HCT116 (cell line): Measurements from ENCODE around the gene IRF9. TPM values are rescaled to one million over a fixed set of nuclear protein-coding genes. Genes with fewer than 3 reads are reported as not detected.
A peak's percentile ranks its signal among the peaks of the same experiment; 100 is the strongest.

Experiments used
- ATAC-seq: fragments of 200-7000 bp; cut with Tn5 transposase; 2 replicates; pipeline ENCODE4 v1.9.1; 2020; ENCODE audit warnings: mild to moderate bottlenecking, moderate library complexity
- BruUV-seq: library from RNA; stranded (reverse); fragments of 400-500 nt; replicated peaks from 2 replicates; lab custom pipeline; 2021; lab: Mats Ljungman, UMichigan
- CTCF ChIA-PET: fragments of 300-600 bp; sonication (Branson Sonifier 250); formaldehyde crosslinking; loops from one replicate; lab custom pipeline; 2021; ENCODE audit warnings: antibody characterized with exemption; lab: Charles Lee
- POLR2A ChIA-PET: fragments of 300-600, 350-600 bp; sonication (Branson Sonifier 250); formaldehyde crosslinking; loops from one replicate; lab custom pipeline; 2021; ENCODE audit warnings: antibody characterized with exemption; lab: Charles Lee
- RAD21 ChIA-PET, 2 experiments: fragments of 300-600 bp; sonication (Branson Sonifier 250); formaldehyde crosslinking; loops; one replicate each; lab custom pipeline; 2023; ENCODE audit warnings: low total read pairs in 2 of 2; ENCODE audit not compliant: uncharacterized antibody in 2 of 2, unreplicated experiment in 2 of 2, low non-redundant PET in 1 of 2; lab: Charles Lee
- DNase-seq: peaks from one replicate; pipeline ENCODE4 v3.0.0-alpha.2; 2010; ENCODE audit warnings: low read depth, low spot score
- H2AFZ ChIP-seq: fragments of 200-600 bp; shearing (Covaris generic), sonication (generic); 2 replicates; pipeline ENCODE4 v1.6.1; 2017; ENCODE audit warnings: low read depth, mixed run types, mixed read lengths, antibody characterized with exemption, low read length; ENCODE audit not compliant: poor library complexity, severe bottlenecking
- H3K27ac ChIP-seq: 2 replicates; pipeline ENCODE4 v1.5.1; 2012; ENCODE audit warnings: low read depth, low read length
- H3K27me3 ChIP-seq: fragments of 200-600 bp; sonication (generic); 2 replicates; pipeline ENCODE4 v1.6.1; 2016; ENCODE audit warnings: mixed run types, low read length, mixed read lengths; ENCODE audit not compliant: insufficient read depth
- H3K36me3 ChIP-seq, 2 experiments: fragments of 200-500 bp in 1 of 2; fragments of 200-600 bp in 1 of 2; sonication (Bioruptor generic) in 1 of 2; sonication (generic) in 1 of 2; 2 replicates each; pipeline versions ENCODE4 v1.5.1 to v1.6.1; 2014 to 2016; ENCODE audit warnings: low read length in 2 of 2, inconsistent platforms in 1 of 2, mixed read lengths in 1 of 2, mixed run types in 1 of 2; ENCODE audit not compliant: insufficient read depth in 2 of 2, control insufficient read depth in 1 of 2
- H3K4me1 ChIP-seq, 2 experiments: fragments of 200-600 bp in 1 of 2; sonication (generic) in 1 of 2; 2 replicates each; pipeline versions ENCODE4 v1.5.1 to v1.6.1; 2012 to 2017; ENCODE audit warnings: low read length in 2 of 2, inconsistent platforms in 1 of 2, mild to moderate bottlenecking in 1 of 2, mixed read lengths in 1 of 2, mixed run types in 1 of 2, moderate library complexity in 1 of 2; ENCODE audit not compliant: insufficient read depth in 2 of 2, control insufficient read depth in 1 of 2
- H3K4me2 ChIP-seq: fragments of 200-600 bp; sonication (generic); 2 replicates; pipeline ENCODE4 v1.6.1; 2017; ENCODE audit warnings: mixed run types, low read length, mixed read lengths
- H3K4me3 ChIP-seq, 2 experiments: fragments of 200-600 bp in 1 of 2; sonication (generic) in 1 of 2; replicated peaks in 1 of 2; 2 replicates each; pipeline ENCODE4 v1.5.1; 2011 to 2016; ENCODE audit warnings: low read length in 2 of 2, control low read depth in 1 of 2, low read depth in 1 of 2, mild to moderate bottlenecking in 1 of 2, mixed read lengths in 1 of 2, mixed run types in 1 of 2
- H3K79me2 ChIP-seq: fragments of 200-600 bp; sonication (generic); 2 replicates; pipeline ENCODE4 v1.6.1; 2017; ENCODE audit warnings: mild to moderate bottlenecking, mixed run types, low read length, moderate library complexity, mixed read lengths; ENCODE audit not compliant: insufficient read depth
- H3K9ac ChIP-seq: fragments of 200-600 bp; sonication (generic); 2 replicates; pipeline ENCODE4 v1.6.1; 2016; ENCODE audit warnings: low read length, mixed read lengths
- H3K9me2 ChIP-seq: fragments of 200-600 bp; sonication (generic), shearing (Covaris generic); 2 replicates; pipeline ENCODE4 v1.6.1; 2017; ENCODE audit warnings: mixed run types, mild to moderate bottlenecking, moderate library complexity; ENCODE audit not compliant: insufficient read depth
- H3K9me3 ChIP-seq, 2 experiments: fragments of 200-500 bp in 1 of 2; fragments of 200-600 bp in 1 of 2; sonication (Bioruptor generic) in 1 of 2; sonication (generic) in 1 of 2; 2 replicates each; pipeline ENCODE4 v1.6.1; 2014 to 2017; ENCODE audit warnings: low read length in 2 of 2, mixed read lengths in 2 of 2, inconsistent platforms in 1 of 2, low read depth in 1 of 2, mild to moderate bottlenecking in 1 of 2, mixed run types in 1 of 2, moderate library complexity in 1 of 2; ENCODE audit not compliant: control insufficient read depth in 1 of 2, insufficient read depth in 1 of 2
- H4K20me1 ChIP-seq: fragments of 200-600 bp; sonication (generic), shearing (Covaris generic); 2 replicates; pipeline ENCODE4 v1.6.1; 2017; ENCODE audit warnings: mixed run types, mild to moderate bottlenecking, moderate library complexity; ENCODE audit not compliant: insufficient read depth
- CBX3 ChIP-seq: IDR thresholded peaks from 2 replicates; pipeline ENCODE4 v1.6.1; 2012; ENCODE audit warnings: low read depth
- CEBPB ChIP-seq: IDR thresholded peaks from 2 replicates; pipeline ENCODE4 v1.6.1; 2012; ENCODE audit warnings: low read depth
- ELF1 ChIP-seq: IDR thresholded peaks from 2 replicates; pipeline ENCODE4 v1.6.1; 2012; ENCODE audit warnings: low read depth, borderline replicate concordance
- EZH2phosphoT487 ChIP-seq: fragments of 200-600 bp; IDR thresholded peaks from 2 replicates; pipeline ENCODE4 v1.6.1; 2018; ENCODE audit warnings: antibody characterized with exemption, borderline replicate concordance
- JUND ChIP-seq: IDR thresholded peaks from 2 replicates; pipeline ENCODE4 v1.6.1; 2012
- RAD21 ChIP-seq: IDR thresholded peaks from 2 replicates; pipeline ENCODE4 v1.6.1; 2012; ENCODE audit warnings: low read depth, mild to moderate bottlenecking
- SIN3A ChIP-seq: IDR thresholded peaks from 2 replicates; pipeline ENCODE4 v1.6.1; 2012; ENCODE audit warnings: low read depth
- SP1 ChIP-seq: IDR thresholded peaks from 2 replicates; pipeline ENCODE4 v1.6.1; 2012; ENCODE audit warnings: low read depth
- SRF ChIP-seq: IDR thresholded peaks from 2 replicates; pipeline ENCODE4 v1.6.1; 2012; ENCODE audit warnings: low read depth
- TCF7L2 ChIP-seq: IDR thresholded peaks from 2 replicates; pipeline ENCODE4 v1.7.0; 2011; ENCODE audit warnings: borderline replicate concordance, inconsistent platforms; ENCODE audit not compliant: insufficient read depth, insufficient read length; ENCODE audit errors: extremely low read depth
- YY1 ChIP-seq: IDR thresholded peaks from 2 replicates; pipeline ENCODE4 v1.6.1; 2011; ENCODE audit warnings: low read length, low read depth, moderate library complexity, mild to moderate bottlenecking; ENCODE audit not compliant: insufficient replicate concordance; ENCODE audit errors: extremely low read depth
- ZFX ChIP-seq: fragments of 450-650 bp; IDR thresholded peaks from 2 replicates; pipeline ENCODE4 v1.6.1; 2017
- ZNF274 ChIP-seq: fragments of 200-500 bp; sonication (Bioruptor generic); IDR thresholded peaks from 2 replicates; pipeline ENCODE4 v1.6.1; 2014; ENCODE audit warnings: mild to moderate bottlenecking, low read depth, low read length, inconsistent platforms
- intact Hi-C: fragments of 100-400 bp; cut with micrococcal nuclease; formaldehyde crosslinking; loops from 2 replicates; pipeline ENCODE4 v1.10.0; 2022
- total RNA-seq: library from RNA; stranded (reverse); gene quantifications from one replicate; pipeline ENCODE4 v1.2.1, GENCODE V29; 2021; ENCODE audit not compliant: unreplicated experiment
- TF ChIP-seq, protein P1 (sequence below): IDR thresholded peaks from 2 replicates; pipeline ENCODE4 v1.6.1; 2011; ENCODE audit warnings: mild to moderate bottlenecking, low read length, moderate library complexity; ENCODE audit not compliant: insufficient replicate concordance; ENCODE audit errors: extremely low read depth
- TF ChIP-seq, protein P2 (sequence below): IDR thresholded peaks from 2 replicates; pipeline ENCODE4 v1.6.1; 2012; ENCODE audit warnings: low read depth
- TF ChIP-seq, protein P3 (sequence below): IDR thresholded peaks from 2 replicates; pipeline ENCODE4 v1.6.1; 2012
- TF ChIP-seq, protein P4 (sequence below), 3 experiments: fragments of 200-600 bp in 1 of 3; sonication (generic) in 1 of 3; IDR thresholded peaks in 2 of 3; conservative IDR thresholded peaks in 1 of 3; 2 replicates each; pipeline ENCODE4 v1.5.1; 2012 to 2017; ENCODE audit warnings: low read depth in 2 of 3, low read length in 2 of 3, antibody characterized with exemption in 1 of 3, borderline replicate concordance in 1 of 3, control low read depth in 1 of 3, mild to moderate bottlenecking in 1 of 3, mixed read lengths in 1 of 3, mixed run types in 1 of 3, moderate library complexity in 1 of 3; ENCODE audit not compliant: insufficient read depth in 1 of 3
- TF ChIP-seq, protein P5 (sequence below): IDR thresholded peaks from 2 replicates; pipeline ENCODE4 v1.6.1; 2012

IRF9 gene
- total RNA-seq, 1 experiment from 2014 or later = 21.7 TPM

DNA sequence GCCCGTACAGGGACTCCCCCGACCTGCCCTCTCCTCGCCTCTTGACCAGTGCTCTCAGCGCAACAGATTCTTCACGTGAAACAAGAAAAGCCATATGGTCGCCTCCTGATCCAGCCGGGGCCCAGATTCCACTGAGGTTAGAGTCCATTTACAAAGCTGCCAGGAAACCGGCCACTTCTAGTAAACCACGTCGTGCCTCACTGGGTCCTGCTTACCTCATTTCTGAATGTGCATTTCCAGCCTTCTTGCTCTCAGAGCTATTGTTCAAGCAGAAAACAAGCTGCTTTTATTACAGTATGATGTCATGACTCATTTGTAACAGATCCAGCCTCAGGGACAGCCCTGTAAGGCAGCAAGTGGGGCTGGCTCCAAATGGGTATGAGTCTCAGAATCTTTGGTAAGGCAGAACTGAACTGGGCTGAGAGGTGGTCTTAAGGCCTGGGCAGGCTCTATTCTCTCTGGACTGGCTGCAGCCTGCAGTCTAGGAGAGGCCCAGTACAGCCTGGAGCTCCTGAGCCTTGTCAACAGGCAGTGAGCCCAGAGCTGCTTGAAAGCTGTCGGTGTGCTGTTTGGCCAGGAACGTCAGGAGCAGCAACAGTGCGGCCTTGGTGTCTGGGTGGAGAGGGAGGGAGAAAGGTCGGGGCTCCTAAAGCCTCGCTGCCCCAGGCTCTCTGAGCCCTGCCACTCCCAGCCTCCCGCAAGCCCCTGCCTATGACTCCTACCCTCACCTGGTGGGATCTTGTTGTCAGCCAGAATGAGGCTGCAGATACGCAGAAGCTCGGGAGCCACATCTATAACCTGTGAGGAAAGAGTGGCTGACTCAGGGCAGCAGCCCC, 19.1 kb downstream of the IRF9 start:
- POLR2A ChIA-PET = interaction anchor here (1.0 to 1.4 kb wide), 2 partner anchors 19 to 34 kb away, joined by 3 to 5 read pairs; partner anchors contain the start of genes IRF9 and PSME2
- DNase-seq = no peak
- TF ChIP-seq, protein P1, sequence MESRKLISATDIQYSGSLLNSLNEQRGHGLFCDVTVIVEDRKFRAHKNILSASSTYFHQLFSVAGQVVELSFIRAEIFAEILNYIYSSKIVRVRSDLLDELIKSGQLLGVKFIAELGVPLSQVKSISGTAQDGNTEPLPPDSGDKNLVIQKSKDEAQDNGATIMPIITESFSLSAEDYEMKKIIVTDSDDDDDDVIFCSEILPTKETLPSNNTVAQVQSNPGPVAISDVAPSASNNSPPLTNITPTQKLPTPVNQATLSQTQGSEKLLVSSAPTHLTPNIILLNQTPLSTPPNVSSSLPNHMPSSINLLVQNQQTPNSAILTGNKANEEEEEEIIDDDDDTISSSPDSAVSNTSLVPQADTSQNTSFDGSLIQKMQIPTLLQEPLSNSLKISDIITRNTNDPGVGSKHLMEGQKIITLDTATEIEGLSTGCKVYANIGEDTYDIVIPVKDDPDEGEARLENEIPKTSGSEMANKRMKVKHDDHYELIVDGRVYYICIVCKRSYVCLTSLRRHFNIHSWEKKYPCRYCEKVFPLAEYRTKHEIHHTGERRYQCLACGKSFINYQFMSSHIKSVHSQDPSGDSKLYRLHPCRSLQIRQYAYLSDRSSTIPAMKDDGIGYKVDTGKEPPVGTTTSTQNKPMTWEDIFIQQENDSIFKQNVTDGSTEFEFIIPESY = no peak
- TF ChIP-seq TCF7L2 (no peak), EZH2phosphoT487 (no peak), RAD21 (no peak), JUND (no peak), ZFX (no peak), SP1 (no peak), CBX3 (no peak), CEBPB (no peak), YY1 (no peak), SRF (no peak), ZNF274 (no peak), SIN3A (no peak), ELF1 (no peak)
- TF ChIP-seq, protein P2, sequence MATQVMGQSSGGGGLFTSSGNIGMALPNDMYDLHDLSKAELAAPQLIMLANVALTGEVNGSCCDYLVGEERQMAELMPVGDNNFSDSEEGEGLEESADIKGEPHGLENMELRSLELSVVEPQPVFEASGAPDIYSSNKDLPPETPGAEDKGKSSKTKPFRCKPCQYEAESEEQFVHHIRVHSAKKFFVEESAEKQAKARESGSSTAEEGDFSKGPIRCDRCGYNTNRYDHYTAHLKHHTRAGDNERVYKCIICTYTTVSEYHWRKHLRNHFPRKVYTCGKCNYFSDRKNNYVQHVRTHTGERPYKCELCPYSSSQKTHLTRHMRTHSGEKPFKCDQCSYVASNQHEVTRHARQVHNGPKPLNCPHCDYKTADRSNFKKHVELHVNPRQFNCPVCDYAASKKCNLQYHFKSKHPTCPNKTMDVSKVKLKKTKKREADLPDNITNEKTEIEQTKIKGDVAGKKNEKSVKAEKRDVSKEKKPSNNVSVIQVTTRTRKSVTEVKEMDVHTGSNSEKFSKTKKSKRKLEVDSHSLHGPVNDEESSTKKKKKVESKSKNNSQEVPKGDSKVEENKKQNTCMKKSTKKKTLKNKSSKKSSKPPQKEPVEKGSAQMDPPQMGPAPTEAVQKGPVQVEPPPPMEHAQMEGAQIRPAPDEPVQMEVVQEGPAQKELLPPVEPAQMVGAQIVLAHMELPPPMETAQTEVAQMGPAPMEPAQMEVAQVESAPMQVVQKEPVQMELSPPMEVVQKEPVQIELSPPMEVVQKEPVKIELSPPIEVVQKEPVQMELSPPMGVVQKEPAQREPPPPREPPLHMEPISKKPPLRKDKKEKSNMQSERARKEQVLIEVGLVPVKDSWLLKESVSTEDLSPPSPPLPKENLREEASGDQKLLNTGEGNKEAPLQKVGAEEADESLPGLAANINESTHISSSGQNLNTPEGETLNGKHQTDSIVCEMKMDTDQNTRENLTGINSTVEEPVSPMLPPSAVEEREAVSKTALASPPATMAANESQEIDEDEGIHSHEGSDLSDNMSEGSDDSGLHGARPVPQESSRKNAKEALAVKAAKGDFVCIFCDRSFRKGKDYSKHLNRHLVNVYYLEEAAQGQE = no peak
- TF ChIP-seq, protein P3, sequence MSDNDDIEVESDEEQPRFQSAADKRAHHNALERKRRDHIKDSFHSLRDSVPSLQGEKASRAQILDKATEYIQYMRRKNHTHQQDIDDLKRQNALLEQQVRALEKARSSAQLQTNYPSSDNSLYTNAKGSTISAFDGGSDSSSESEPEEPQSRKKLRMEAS = no peak
- TF ChIP-seq, protein P4, sequence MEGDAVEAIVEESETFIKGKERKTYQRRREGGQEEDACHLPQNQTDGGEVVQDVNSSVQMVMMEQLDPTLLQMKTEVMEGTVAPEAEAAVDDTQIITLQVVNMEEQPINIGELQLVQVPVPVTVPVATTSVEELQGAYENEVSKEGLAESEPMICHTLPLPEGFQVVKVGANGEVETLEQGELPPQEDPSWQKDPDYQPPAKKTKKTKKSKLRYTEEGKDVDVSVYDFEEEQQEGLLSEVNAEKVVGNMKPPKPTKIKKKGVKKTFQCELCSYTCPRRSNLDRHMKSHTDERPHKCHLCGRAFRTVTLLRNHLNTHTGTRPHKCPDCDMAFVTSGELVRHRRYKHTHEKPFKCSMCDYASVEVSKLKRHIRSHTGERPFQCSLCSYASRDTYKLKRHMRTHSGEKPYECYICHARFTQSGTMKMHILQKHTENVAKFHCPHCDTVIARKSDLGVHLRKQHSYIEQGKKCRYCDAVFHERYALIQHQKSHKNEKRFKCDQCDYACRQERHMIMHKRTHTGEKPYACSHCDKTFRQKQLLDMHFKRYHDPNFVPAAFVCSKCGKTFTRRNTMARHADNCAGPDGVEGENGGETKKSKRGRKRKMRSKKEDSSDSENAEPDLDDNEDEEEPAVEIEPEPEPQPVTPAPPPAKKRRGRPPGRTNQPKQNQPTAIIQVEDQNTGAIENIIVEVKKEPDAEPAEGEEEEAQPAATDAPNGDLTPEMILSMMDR (IDR thresholded peaks at IDR 0.05 in 2 of 3, conservative IDR thresholded peaks at IDR 0.05 in 1 of 3; ENCODE audit: borderline replicate concordance in 1 of 3, insufficient read depth in 1 of 3, low read depth in 2 of 3, low read length in 2 of 3) = no peak
- TF ChIP-seq, protein P5, sequence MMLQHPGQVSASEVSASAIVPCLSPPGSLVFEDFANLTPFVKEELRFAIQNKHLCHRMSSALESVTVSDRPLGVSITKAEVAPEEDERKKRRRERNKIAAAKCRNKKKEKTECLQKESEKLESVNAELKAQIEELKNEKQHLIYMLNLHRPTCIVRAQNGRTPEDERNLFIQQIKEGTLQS = no peak

More for the DNA sequence above, 19.1 kb downstream of the IRF9 start:
- Histone ChIP-seq H3K4me1 (no peaks in the 10 kb centered on the region), H3K4me3 (no peak overlapping the region), H3K4me2 (no peak overlapping the region), H3K9me2 (no peaks in the 10 kb centered on the region), H3K27me3 (no peaks in the 10 kb centered on the region), H3K79me2 (peaks cover 5% of the 10 kb centered on the region; the same call in 1 of the 2 replicates), H3K36me3 (peaks cover 26 to 40% of the 10 kb centered on the region in 2 experiments; a peak in 3 of 4 replicates), H3K9me3 (no peaks in the 10 kb centered on the region), H3K27ac (no peak overlapping the region), H4K20me1 (no peaks in the 10 kb centered on the region), H2AFZ (no peak overlapping the region), H3K9ac (no peak overlapping the region)
- no TSS peak for BruUV-seq
- intact Hi-C loops = no loop called here
- CTCF ChIA-PET = interaction anchor here (2.2 kb wide), 1 partner anchor 19 kb away, joined by 5 read pairs; the partner anchor contains the start of gene IRF9
- ATAC-seq = 0 out of 2 replicates have a peak, but pooled peaks have one; percentile 2
- RAD21 ChIA-PET = no interaction called here
